GM21360 (cell line): Measurements from ENCODE around the gene PTTG2.

Experiments
- ATAC-seq: cut with Tn5 transposase; IDR thresholded peaks from one replicate; pipeline ENCODE4 v1.9.1; 2021; ENCODE audit warnings: mild to moderate bottlenecking, moderate library complexity; ENCODE audit not compliant: unreplicated experiment

PTTG2 gene

DNA sequence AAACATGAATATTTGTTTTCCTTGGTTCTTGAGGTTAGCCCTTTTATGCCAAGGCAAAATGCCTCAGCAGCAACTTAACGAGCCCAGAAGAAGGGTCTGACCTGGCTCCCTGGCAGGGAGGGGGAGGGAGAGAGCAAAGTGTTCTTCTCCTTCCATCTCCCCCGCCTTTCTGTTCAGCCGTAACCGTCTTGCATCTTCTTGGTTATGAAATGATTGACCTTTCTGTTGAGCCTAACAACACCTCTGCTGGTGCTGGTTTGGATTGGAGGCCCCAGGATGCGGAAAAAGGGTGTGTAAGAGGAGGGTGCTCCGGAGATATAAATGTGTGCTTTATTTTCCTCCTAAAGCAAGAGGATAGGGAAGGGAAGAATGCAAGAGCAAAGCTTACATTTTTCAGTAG lies 44.7 kb downstream of the PTTG2 start:
- no peak for ATAC-seq

DNA sequence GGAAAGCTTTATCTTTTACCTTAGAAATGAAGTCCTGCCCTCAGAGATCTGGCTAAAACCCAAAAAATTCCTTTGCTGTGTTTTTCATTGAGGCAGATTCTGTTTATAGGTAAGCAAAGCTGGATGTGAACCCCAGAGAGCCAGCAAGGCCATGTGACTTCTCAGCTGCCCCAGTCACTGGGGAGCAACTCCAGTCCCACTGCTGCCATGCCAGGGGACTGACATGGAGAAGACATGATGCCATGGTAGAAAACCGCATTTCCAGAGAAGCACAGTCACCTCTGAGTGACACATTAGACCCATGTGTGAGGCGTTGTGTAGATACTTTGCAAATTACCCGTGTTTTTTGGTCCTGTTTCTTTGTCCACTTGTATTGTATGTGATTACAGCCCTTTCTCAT lies 45.4 kb downstream of the PTTG2 start:
- no peak for ATAC-seq

DNA sequence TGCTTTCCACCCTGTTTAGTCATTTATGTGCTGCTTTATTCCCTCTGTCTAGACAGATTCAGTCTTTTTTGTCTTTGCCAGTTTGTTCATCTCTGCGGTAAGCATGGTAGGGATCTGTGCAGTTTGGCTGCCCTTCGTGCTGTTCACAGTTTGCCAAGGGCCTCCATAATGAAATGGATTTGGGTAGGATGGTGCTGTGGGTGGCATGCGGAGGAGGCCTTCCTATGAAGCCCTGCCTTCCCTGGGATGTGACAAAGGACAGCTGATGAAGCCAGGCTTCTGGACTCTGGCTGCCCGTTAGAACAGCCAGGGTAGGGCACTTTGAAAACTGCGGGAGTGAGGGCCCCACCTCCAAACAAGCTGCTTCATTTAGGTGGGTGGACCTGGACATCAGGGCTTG lies 47.4 kb downstream of the PTTG2 start:
- ATAC-seq = no peak

DNA sequence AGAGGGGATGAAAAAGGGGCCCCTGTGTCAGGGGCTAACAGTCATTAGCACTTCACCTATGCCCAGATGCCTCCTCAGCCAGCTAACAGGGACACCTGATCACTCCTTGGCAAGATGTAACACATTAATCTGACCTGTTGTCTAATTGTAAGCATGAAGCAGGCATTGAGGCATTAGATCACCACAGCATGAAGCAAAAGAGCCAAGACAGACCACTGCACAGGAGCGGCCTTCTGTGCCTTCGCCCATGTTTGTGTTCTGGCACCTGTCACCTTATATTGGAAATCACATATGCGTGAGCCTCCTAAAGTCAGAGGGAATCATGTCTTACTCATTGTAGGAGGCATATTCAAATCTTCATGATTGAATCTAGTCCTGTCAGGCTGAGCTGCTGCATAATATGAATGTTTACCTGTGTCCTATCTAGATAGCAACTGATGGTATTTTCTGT lies 48.4 kb downstream of the PTTG2 start:
- no peak for ATAC-seq

DNA sequence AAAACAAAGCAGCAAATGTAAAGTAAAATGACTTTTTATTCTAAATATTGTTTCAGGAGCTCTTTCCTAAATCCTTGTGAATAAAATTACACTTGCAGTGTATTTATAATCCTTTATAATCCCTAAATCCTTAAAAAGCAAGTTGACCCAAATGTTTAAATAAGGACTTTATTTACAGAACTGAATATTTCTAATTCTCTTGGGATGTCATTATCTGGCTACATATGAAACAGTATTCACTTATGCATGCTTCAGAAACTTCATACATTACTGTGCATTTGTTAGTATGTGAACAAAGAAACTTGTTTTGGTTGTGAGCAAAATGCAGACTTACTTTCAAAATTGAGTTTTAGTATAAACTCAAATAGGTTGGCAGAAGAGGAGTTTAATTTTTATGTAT lies 49.2 kb downstream of the PTTG2 start:
- ATAC-seq = no peak

DNA sequence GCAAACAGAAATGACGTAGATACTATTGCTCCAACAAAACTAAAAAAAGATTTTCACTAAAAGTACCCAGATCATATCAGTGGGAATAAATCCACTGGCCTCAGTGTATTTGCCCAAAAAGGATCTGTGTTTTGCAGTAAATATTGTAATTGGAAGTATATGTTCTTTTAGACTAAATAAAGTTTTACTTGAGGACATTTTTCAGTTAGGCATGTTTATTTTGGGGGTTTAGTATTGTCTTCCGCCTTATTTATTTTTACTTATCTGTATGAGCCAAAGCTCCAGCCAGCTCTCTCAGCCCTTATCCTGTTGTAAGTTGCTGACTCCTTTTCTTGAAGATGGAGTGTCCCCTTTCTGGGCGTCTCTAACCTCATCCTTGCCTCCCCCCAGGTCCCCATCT lies 49.8 kb downstream of the PTTG2 start:
- no peak for ATAC-seq
